CD4-positive, alpha-beta T cell (primary cell): ENCODE measurements around the gene CISTR. TPM values are rescaled to one million over a fixed set of nuclear protein-coding genes. Genes with fewer than 3 reads are reported as not detected.

ENCODE experiments used
- ATAC-seq: fragments of 200-7000 bp; cut with Tn5 transposase; one replicate; pipeline ENCODE4 v1.10.0; 2022; ENCODE audit warnings: mild to moderate bottlenecking; ENCODE audit not compliant: poor library complexity
- CTCF ChIA-PET: fragments of 350-600 bp; sonication (Branson Sonifier 250); formaldehyde crosslinking; loops from one replicate; lab custom pipeline; 2021; ENCODE audit warnings: antibody characterized with exemption, inconsistent platforms; lab: Charles Lee
- POLR2A ChIA-PET: fragments of 350-600 bp; sonication (Branson Sonifier 250); formaldehyde crosslinking; loops from one replicate; lab custom pipeline; 2021; ENCODE audit warnings: antibody characterized with exemption, inconsistent platforms; lab: Charles Lee
- DNase-seq, 14 experiments: peaks; one replicate each; pipeline ENCODE4 v3.0.0-alpha.2; 2013 to 2020; ENCODE audit warnings: mixed read lengths in 2 of 14
- H3K27ac ChIP-seq, 2 donors: one replicate each; pipeline versions ENCODE4 v1.5.1 to v1.7.0; 2013; ENCODE audit warnings: low read length in 2 of 2, low read depth in 1 of 2, mild to moderate bottlenecking in 1 of 2
- H3K27me3 ChIP-seq, 2 experiments: 1 replicate in 1 of 2; 2 replicates in 1 of 2; pipeline versions ENCODE4 v1.6.1 to v1.7.0; 2013; ENCODE audit warnings: low read length in 2 of 2, control low read depth in 1 of 2, mild to moderate bottlenecking in 1 of 2, moderate library complexity in 1 of 2; ENCODE audit not compliant: insufficient read depth in 2 of 2, control insufficient read depth in 1 of 2
- H3K36me3 ChIP-seq: one replicate; pipeline ENCODE4 v1.6.1; 2013; ENCODE audit warnings: low read length, control low read depth; ENCODE audit not compliant: insufficient read depth
- H3K4me1 ChIP-seq: one replicate; pipeline ENCODE4 v1.6.1; 2013; ENCODE audit warnings: low read length, control low read depth; ENCODE audit not compliant: insufficient read depth
- H3K4me3 ChIP-seq: one replicate; pipeline ENCODE4 v1.5.1; 2013; ENCODE audit warnings: mild to moderate bottlenecking, low read length, moderate library complexity
- H3K9me3 ChIP-seq, 2 experiments: 1 replicate in 1 of 2; 2 replicates in 1 of 2; pipeline versions ENCODE4 v1.6.1 to v1.7.0; 2013; ENCODE audit warnings: low read length in 2 of 2, mild to moderate bottlenecking in 2 of 2, control low read depth in 1 of 2, moderate library complexity in 1 of 2; ENCODE audit not compliant: control insufficient read depth in 1 of 2, insufficient read depth in 1 of 2
- H3K27ac Mint-ChIP-seq: one replicate; pipeline ENCODE4 v1.8.0; 2020; ENCODE audit warnings: mixed read lengths
- H3K27me3 Mint-ChIP-seq: one replicate; pipeline ENCODE4 v1.8.0; 2021; ENCODE audit warnings: mixed read lengths
- H3K36me3 Mint-ChIP-seq: one replicate; pipeline ENCODE4 v1.8.0; 2021; ENCODE audit warnings: low read depth, mixed read lengths
- H3K4me1 Mint-ChIP-seq: one replicate; pipeline ENCODE4 v1.8.0; 2021; ENCODE audit warnings: low read depth, mixed read lengths
- H3K4me3 Mint-ChIP-seq: one replicate; pipeline ENCODE4 v1.8.0; 2020; ENCODE audit warnings: mild to moderate bottlenecking, mixed read lengths
- H3K9me3 Mint-ChIP-seq: one replicate; pipeline ENCODE4 v1.8.0; 2020; ENCODE audit warnings: mixed read lengths
- CTCF ChIP-seq: fragments of 200-600 bp; IDR thresholded peaks from one replicate; pipeline ENCODE4 v1.8.0; 2022; ENCODE audit warnings: antibody characterized with exemption, mild to moderate bottlenecking
- intact Hi-C, 2 experiments: fragments of 100-400 bp; cut with DNase I in 1 of 2; cut with micrococcal nuclease in 1 of 2; formaldehyde crosslinking; loops; one replicate each; pipeline versions ENCODE4 v1.15.1 to v1.9.0; 2023 to 2025; cut with DNase I, micrococcal nuclease
- total RNA-seq, 174 experiments: library from RNA in 2 of 174; stranded (reverse) in 2 of 174; gene quantifications; one replicate each; pipeline ENCODE4 v1.2.3 and lab custom pipeline; 2021 to 2026

CISTR gene
- total RNA-seq, 2 experiments from 2014 or later = not detected

GRCh38 chr12:53777936-53778644, 26.3 kb upstream of the CISTR start:
- H3K4me1 ChIP-seq = no peaks in the 10 kb centered on the region
- CTCF ChIA-PET = no interaction called here
- intact Hi-C loops = no loop called here
- Mint-ChIP-seq H3K27ac (no peak overlapping the region), H3K27me3 (peaks cover 73% of the 10 kb centered on the region), H3K4me3 (no peak overlapping the region), H3K9me3 (no peaks in the 10 kb centered on the region), H3K4me1 (no peaks in the 10 kb centered on the region), H3K36me3 (no peaks in the 10 kb centered on the region)
- ATAC-seq = no peak
- no peak overlapping the region for H3K4me3 ChIP-seq
- no peak for DNase-seq
- POLR2A ChIA-PET = no interaction called here
- TF ChIP-seq CTCF = no peak
- no peak overlapping the region for H3K27ac ChIP-seq
- peaks cover 13 to 18% of the 10 kb centered on the region in 2 experiments for H3K27me3 ChIP-seq
- no peaks in the 10 kb centered on the region for H3K9me3 ChIP-seq
- no peaks in the 10 kb centered on the region for H3K36me3 ChIP-seq

GRCh38 chr12:53777412-53777811, 25.6 kb upstream of the CISTR start:
- ATAC-seq (no peak), DNase-seq (no peak)
- no peaks in the 10 kb centered on the region for H3K36me3 Mint-ChIP-seq
- H3K4me3 Mint-ChIP-seq = no peak overlapping the region
- H3K4me1 Mint-ChIP-seq = no peaks in the 10 kb centered on the region
- no peak for TF ChIP-seq CTCF
- Histone ChIP-seq H3K27me3 (peaks cover 9 to 11% of the 10 kb centered on the region in 2 experiments), H3K9me3 (no peaks in the 10 kb centered on the region), H3K27ac (no peak overlapping the region), H3K4me3 (no peak overlapping the region), H3K4me1 (no peaks in the 10 kb centered on the region), H3K36me3 (no peaks in the 10 kb centered on the region)
- H3K27me3 Mint-ChIP-seq = peaks cover 71% of the 10 kb centered on the region
- CTCF ChIA-PET = no interaction called here
- no peaks in the 10 kb centered on the region for H3K9me3 Mint-ChIP-seq
- intact Hi-C loops = no loop called here
- POLR2A ChIA-PET = no interaction called here
- no peak overlapping the region for H3K27ac Mint-ChIP-seq

GRCh38 chr12:53776872-53777271, 25.1 kb upstream of the CISTR start:
- H3K4me3 ChIP-seq = no peak overlapping the region
- ATAC-seq (no peak), DNase-seq (no peak)
- Mint-ChIP-seq H3K27ac (no peak overlapping the region), H3K4me1 (no peaks in the 10 kb centered on the region), H3K4me3 (no peak overlapping the region), H3K36me3 (no peaks in the 10 kb centered on the region), H3K27me3 (peaks cover 71% of the 10 kb centered on the region), H3K9me3 (no peaks in the 10 kb centered on the region)
- no peak for TF ChIP-seq CTCF
- no peaks in the 10 kb centered on the region for H3K9me3 ChIP-seq
- intact Hi-C loops = no loop called here
- no peak overlapping the region for H3K27ac ChIP-seq
- H3K27me3 ChIP-seq = peaks cover 8 to 9% of the 10 kb centered on the region in 2 experiments
- ChIA-PET CTCF (no interaction called here), POLR2A (no interaction called here)
- H3K36me3 ChIP-seq = no peaks in the 10 kb centered on the region
- no peaks in the 10 kb centered on the region for H3K4me1 ChIP-seq
